ENCODE measurements around the gene TMOD3.

TMOD3 gene

DNA sequence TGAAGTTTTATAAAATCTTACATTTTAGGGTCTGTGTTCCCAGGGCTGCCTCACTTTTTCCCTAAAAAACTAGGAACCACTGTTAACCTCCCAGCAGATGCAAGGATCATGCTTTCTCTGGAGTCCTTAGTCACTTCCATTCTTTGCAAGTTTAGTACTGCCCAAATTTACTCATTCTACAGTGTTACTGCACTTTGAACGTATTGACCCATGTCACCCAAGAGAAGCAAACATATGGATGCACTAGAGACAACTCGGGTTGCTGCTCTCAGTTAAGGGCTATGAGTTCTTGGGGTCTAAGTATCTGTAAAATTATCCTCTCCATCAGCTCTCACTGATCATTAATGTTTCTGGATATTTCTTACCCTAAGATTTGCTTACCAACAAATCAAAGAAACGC lies 83.1 kb downstream of the TMOD3 start:
- no peak for DNase-seq (ENCODE audit: low read depth)
- in situ Hi-C loops (cut with HindIII; ENCODE audit: low sequenced_read_pairs): no loop called here
- H3K4me3 ChIP-seq (ENCODE audit: low read depth, low read length): no peak overlapping the region
- TF ChIP-seq, protein P1, sequence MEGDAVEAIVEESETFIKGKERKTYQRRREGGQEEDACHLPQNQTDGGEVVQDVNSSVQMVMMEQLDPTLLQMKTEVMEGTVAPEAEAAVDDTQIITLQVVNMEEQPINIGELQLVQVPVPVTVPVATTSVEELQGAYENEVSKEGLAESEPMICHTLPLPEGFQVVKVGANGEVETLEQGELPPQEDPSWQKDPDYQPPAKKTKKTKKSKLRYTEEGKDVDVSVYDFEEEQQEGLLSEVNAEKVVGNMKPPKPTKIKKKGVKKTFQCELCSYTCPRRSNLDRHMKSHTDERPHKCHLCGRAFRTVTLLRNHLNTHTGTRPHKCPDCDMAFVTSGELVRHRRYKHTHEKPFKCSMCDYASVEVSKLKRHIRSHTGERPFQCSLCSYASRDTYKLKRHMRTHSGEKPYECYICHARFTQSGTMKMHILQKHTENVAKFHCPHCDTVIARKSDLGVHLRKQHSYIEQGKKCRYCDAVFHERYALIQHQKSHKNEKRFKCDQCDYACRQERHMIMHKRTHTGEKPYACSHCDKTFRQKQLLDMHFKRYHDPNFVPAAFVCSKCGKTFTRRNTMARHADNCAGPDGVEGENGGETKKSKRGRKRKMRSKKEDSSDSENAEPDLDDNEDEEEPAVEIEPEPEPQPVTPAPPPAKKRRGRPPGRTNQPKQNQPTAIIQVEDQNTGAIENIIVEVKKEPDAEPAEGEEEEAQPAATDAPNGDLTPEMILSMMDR (IDR thresholded peaks at IDR 0.05; ENCODE audit: low read depth, low read length, missing control alignments): no peak

DNA sequence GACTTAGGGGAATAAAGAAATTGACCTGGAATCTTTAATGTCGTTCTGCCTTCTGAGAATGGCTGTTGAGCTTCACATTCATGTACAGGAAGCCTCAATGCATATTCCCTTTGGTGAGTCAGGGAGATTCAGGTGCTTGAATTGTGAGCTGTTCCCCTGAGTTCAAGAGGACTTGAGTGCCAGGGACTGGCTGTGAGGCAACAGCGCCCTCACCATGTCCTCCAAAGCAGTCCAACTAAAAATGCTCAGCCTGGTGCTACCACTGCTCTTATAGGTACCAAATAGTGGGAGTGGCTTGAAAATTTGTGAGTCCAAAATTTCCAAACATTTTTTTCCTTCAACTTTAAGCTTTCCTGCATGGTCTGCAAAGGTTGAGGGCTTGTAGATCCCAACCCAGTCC lies 88.0 kb downstream of the TMOD3 start:
- in situ Hi-C loops (cut with HindIII; ENCODE audit: low sequenced_read_pairs): no loop called here
- TF ChIP-seq, protein P1 (IDR thresholded peaks at IDR 0.05; ENCODE audit: low read depth, low read length, missing control alignments): peak; percentile 51
- DNase-seq (ENCODE audit: low read depth): no peak
- H3K4me3 ChIP-seq (ENCODE audit: low read depth, low read length): no peak overlapping the region

DNA sequence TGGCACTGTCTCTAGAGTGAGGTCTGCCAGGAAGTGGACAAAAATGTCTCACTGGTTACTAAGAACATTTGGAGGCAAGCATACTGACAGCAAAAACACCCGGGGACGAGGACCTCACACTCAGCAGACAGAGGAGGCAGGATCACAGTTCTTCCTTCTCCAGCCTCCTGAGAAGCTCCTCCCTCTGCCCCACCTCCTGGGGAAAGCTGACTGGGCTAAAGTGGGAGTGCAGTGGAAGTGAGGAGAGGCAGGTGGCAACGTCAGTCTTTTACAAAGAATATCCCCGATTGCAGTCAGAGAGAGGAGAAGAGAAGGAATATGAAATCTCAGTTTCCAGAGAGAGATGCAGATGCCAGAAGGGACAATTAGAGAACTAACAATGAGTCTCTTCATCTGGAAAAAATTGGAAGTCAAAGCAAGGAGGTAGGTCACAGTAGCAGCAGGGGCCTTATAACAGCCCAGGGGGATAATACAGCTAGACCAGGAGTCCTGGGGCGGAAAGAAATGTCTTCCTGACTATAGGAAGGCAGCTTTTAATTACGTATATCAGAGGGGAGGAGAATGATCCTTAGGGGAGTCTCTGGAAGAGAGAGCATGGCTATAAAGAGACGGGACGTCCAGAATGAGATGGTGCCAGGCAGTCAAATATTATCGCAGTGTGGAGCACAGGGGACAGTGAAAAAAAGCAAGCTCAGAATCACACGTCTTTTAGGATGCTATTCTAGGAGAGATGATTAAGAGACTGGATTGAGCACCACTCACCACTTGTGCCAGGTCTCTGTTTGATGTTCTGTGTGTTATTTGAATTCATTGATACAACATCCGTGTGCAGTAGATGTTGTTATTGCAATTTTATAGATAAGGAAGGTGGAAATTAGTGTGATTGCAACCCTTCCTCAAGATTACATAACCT lies 95.0 kb downstream of the TMOD3 start:
- DNase-seq (ENCODE audit: low read depth): no peak
- H3K4me3 ChIP-seq (ENCODE audit: low read depth, low read length): no peak overlapping the region
- in situ Hi-C loops (cut with HindIII; ENCODE audit: low sequenced_read_pairs): no loop called here
- TF ChIP-seq, protein P1 (IDR thresholded peaks at IDR 0.05; ENCODE audit: low read depth, low read length, missing control alignments): no peak

DNA sequence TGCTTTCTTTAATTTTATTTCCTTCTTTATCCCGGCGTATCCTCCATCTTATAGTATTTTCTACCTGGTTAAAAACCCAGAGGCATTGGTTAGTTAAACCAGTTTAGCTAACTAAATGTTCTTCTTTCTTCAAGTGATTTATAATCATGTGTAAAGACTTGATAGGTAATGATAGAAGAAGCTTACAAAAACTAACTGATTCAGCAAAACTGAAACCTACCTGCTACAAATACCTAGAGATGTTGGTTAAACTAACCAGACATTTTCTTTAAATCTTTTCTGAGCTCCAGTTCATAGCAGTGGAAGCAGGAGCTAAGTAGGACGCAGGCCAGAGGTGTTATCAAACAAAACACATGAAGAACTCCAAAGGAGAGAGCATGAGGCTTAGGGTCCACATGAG lies 97.4 kb downstream of the TMOD3 start:
- DNase-seq (ENCODE audit: low read depth): no peak
- H3K4me3 ChIP-seq (ENCODE audit: low read depth, low read length): no peak overlapping the region
- TF ChIP-seq, protein P1 (IDR thresholded peaks at IDR 0.05; ENCODE audit: low read depth, low read length, missing control alignments): no peak
- in situ Hi-C loops (cut with HindIII; ENCODE audit: low sequenced_read_pairs): no loop called here

DNA sequence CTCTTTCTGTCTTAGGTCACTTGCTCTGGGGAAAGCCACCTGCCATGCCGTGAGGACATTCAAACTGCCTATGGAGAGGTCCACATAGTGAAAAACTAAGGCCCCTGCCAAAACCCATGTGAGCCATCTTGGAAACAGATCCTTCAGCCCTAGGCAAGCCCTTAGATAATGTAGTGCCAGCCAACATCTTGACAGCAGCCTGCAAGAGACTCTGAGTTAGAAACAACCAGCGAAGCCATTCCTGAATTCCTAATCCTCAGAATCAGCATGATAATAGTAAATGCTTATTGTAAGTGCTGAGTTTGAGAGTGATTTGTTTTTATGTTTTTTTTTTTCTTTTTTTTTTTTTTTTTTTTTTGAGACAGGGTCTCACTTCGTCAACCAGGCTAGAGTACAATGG lies 101.6 kb downstream of the TMOD3 start:
- in situ Hi-C loops (cut with HindIII; ENCODE audit: low sequenced_read_pairs): no loop called here
- H3K4me3 ChIP-seq (ENCODE audit: low read depth, low read length): no peak overlapping the region
- TF ChIP-seq, protein P1 (IDR thresholded peaks at IDR 0.05; ENCODE audit: low read depth, low read length, missing control alignments): no peak
- no peak for DNase-seq (ENCODE audit: low read depth)

DNA sequence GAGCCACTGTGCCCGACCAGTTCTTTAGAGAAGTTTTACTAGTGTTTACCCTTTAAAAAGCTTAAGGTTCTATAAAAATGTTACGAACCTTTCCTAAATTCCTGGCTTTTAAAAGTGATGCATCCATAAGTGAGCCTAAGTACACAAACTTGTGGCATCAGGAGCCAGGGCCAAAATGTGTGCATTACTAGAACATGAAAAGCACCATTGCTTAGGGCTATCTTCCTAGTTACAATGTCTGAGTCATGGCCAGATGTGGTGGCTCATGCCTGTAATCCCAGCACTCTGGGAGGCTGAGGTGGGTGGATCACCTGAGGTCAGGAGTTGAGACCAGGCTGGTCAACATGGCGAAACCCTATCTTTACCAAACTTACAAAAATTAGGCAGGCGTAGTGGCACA lies 102.2 kb downstream of the TMOD3 start:
- in situ Hi-C loops (cut with HindIII; ENCODE audit: low sequenced_read_pairs): no loop called here
- no peak for DNase-seq (ENCODE audit: low read depth)
- H3K4me3 ChIP-seq (ENCODE audit: low read depth, low read length): no peak overlapping the region
- TF ChIP-seq, protein P1 (IDR thresholded peaks at IDR 0.05; ENCODE audit: low read depth, low read length, missing control alignments): no peak

Measured in astrocyte of the cerebellum (primary cell).